ENCODE data around the gene B3GAT1. TPM values are rescaled to one million over a fixed set of nuclear protein-coding genes. Genes with fewer than 3 reads are reported as not detected.
A peak's percentile ranks its signal among the peaks of the same experiment; 100 is the strongest.

Gene B3GAT1
- total and polyA plus RNA-seq, 12 donors: 0.09 to 10.3 (median 2.1) TPM; not detected in 1

GRCh38 chr11:134416726-134417125, 4.7 kb upstream of the B3GAT1 start:
- 66 to 69% (median 67%) methylated on average over 10 of the region's 10 CpGs for WGBS, 4 donors
- H3K27me3 ChIP-seq: peaks cover 5% of the 10 kb centered on the region

GRCh38 chr11:134414766-134415765, 3.0 kb upstream of the B3GAT1 start:
- WGBS, 4 donors: 27 to 29% (median 27%) methylated on average over 17 of the region's 17 CpGs
- H3K27me3 ChIP-seq: peaks cover 18% of the 10 kb centered on the region
- no peak for TF ChIP-seq POLR2A (IDR thresholded peaks at IDR 0.05)
- no peak for TF ChIP-seq CTCF (IDR thresholded peaks at IDR 0.05)
- no peak for DNase-seq
- H3K36me3 ChIP-seq (replicated peaks in 1 of 2): no peaks in the 10 kb centered on the region
- H3K9me3 ChIP-seq (replicated peaks in 1 of 3): no peaks in the 10 kb centered on the region
- intact Hi-C loops (cut with DNase I): no loop called here
- H3K4me3 ChIP-seq: no peak overlapping the region
- H3K4me1 ChIP-seq (replicated peaks in 1 of 2): no peaks in the 10 kb centered on the region
- H3K27ac ChIP-seq: peak overlapping the region in 1 of 5 donors; percentile 5

More at GRCh38 chr11:134416726-134417125, 4.7 kb upstream of the B3GAT1 start:
- DNase-seq: no peak
- no peaks in the 10 kb centered on the region for H3K4me1 ChIP-seq (replicated peaks in 1 of 2)
- no peaks in the 10 kb centered on the region for H3K36me3 ChIP-seq (replicated peaks in 1 of 2)
- intact Hi-C loops (cut with DNase I): no loop called here
- no peak overlapping the region for H3K4me3 ChIP-seq
- H3K27ac ChIP-seq: no peak overlapping the region
- no peak for TF ChIP-seq POLR2A (IDR thresholded peaks at IDR 0.05)
- TF ChIP-seq CTCF (IDR thresholded peaks at IDR 0.05): no peak
- no peaks in the 10 kb centered on the region for H3K9me3 ChIP-seq (replicated peaks in 1 of 3)

DNA sequence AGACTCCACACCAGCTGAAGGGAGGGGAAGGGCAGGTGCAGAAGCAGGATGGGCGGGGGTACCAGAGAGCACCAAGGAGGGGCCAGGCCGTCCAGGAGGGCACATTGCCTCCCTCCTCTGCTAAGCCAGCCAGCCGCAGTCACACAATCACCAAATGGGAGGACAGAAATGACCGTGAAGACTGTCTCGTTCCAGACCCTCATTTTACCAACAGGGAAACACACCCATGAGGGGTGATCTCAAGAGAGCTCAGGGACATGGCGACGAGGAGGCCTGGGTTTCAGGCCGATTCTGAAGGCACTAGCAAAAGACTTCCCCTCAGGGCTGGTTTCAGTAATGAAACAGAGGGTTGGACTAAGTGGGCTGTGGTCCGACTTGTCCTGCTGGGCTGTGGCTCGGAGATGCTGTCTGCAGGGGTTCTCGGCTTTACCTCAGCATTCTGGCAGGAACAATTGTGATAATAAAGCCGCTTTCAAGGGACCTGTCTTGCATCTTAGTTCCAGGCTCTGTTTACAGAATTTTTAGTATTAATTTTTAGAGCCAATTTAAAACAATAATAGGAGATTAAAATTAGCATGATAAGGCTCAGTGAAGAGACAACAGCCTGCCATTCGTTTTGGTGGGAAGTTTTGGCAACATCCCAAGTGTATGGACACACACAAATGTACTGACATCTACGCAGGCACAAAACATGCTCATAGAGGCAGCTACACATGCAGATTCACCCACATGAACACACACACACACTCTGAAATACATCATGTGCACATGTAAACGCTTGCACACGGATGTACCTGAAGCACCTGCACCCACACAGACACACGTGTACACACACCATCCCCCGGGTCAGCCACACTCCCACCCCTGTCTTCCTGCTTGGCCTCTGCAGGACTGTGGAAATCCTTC, 2.0 kb upstream of the B3GAT1 start:
- Histone ChIP-seq H3K27me3 (peaks cover 18% of the 10 kb centered on the region), H3K36me3 (replicated peaks in 1 of 2) (no peaks in the 10 kb centered on the region), H3K4me3 (no peak overlapping the region), H3K27ac (no peak overlapping the region), H3K4me1 (replicated peaks in 1 of 2) (no peaks in the 10 kb centered on the region), H3K9me3 (replicated peaks in 1 of 3) (no peaks in the 10 kb centered on the region)
- DNase-seq: no peak
- TF ChIP-seq POLR2A (IDR thresholded peaks at IDR 0.05): no peak
- no peak for TF ChIP-seq CTCF (IDR thresholded peaks at IDR 0.05)
- intact Hi-C loops (cut with DNase I): no loop called here
- 31 to 42% (median 36%) methylated on average over 15 to 18 of the region's 18 CpGs for WGBS, 4 donors

Data from adrenal gland (tissue), 12 donors.